Sigmoid colon (tissue), 4 donors: Measurements from ENCODE around the gene EIF2S3.

Experiments used
- CTCF ChIP-seq, 4 experiments: fragments of 450-650 bp in 3 of 4; fragments of 200-600 bp in 1 of 4; IDR thresholded peaks; one replicate each; pipeline ENCODE4 v1.5.1; 2016 to 2019; ENCODE audit warnings: antibody characterized with exemption in 4 of 4, mild to moderate bottlenecking in 3 of 4, moderate library complexity in 2 of 4
- POLR2A ChIP-seq, 2 donors: fragments of 450-650 bp; IDR thresholded peaks; one replicate each; pipeline ENCODE4 v1.6.1; 2016; ENCODE audit warnings: antibody characterized with exemption in 2 of 2, mild to moderate bottlenecking in 2 of 2, moderate library complexity in 2 of 2
- POLR2AphosphoS5 ChIP-seq, 4 donors: sonication (generic); formaldehyde crosslinking; IDR thresholded peaks; one replicate each; pipeline ENCODE4 v1.6.1; 2017; ENCODE audit warnings: antibody characterized with exemption in 4 of 4

GRCh38 chrX:24098932-24099331, 44.2 kb downstream of the EIF2S3 start:
- no peak for TF ChIP-seq CTCF (IDR thresholded peaks at IDR 0.05)
- TF ChIP-seq POLR2AphosphoS5 (IDR thresholded peaks at IDR 0.05) = no peak
- TF ChIP-seq POLR2A (IDR thresholded peaks at IDR 0.05) = no peak
